ENCODE data around the gene ZNF577. TPM values are rescaled to one million over a fixed set of nuclear protein-coding genes. Genes with fewer than 3 reads are reported as not detected.
"Not testable (repeated sequence)": the region's sequence is repeated elsewhere in the genome, so short reads cannot be mapped to it uniquely, and the experiment has no call there.

ZNF577 gene
- 4.6 and 6.6 TPM in 2 replicates for total RNA-seq (2014; rRNA removed)
- polyA plus RNA-seq (2012): 0.95 TPM

GRCh38 chr19:51887522-51888498 lies at the start of gene ZNF577:
Gene ZNF577, minus strand, starts transcription at chr19:51887951. Its CDS starts 7,569 bp downstream, at chr19:51880382.
- DNase-seq (ENCODE audit: low read depth): peak; percentile 85

GRCh38 chr19:51931921-51932320 lies 44.2 kb upstream of the ZNF577 start:
- DNase-seq (ENCODE audit: low read depth): no peak

DNA sequence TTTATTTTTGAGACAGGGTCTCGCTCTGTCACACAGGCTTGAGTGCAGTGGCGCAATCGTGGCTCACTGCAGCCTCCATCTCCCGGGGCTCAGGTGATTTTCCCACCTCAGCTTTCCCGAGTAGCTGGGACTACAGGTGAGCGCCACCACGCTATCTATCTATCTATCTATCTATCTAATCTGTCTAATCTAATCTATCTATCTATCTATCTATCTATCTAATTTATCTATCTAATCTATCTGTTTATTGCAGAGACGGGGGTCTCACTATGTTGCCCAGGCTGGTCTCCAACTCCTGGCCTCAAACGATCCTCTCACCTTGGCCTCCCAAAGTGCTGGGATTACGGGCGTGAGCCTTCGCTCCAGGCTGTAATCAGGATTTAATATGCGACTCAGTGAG lies 40.1 kb upstream of the ZNF577 start:
- no peak for DNase-seq (ENCODE audit: low read depth)

DNA sequence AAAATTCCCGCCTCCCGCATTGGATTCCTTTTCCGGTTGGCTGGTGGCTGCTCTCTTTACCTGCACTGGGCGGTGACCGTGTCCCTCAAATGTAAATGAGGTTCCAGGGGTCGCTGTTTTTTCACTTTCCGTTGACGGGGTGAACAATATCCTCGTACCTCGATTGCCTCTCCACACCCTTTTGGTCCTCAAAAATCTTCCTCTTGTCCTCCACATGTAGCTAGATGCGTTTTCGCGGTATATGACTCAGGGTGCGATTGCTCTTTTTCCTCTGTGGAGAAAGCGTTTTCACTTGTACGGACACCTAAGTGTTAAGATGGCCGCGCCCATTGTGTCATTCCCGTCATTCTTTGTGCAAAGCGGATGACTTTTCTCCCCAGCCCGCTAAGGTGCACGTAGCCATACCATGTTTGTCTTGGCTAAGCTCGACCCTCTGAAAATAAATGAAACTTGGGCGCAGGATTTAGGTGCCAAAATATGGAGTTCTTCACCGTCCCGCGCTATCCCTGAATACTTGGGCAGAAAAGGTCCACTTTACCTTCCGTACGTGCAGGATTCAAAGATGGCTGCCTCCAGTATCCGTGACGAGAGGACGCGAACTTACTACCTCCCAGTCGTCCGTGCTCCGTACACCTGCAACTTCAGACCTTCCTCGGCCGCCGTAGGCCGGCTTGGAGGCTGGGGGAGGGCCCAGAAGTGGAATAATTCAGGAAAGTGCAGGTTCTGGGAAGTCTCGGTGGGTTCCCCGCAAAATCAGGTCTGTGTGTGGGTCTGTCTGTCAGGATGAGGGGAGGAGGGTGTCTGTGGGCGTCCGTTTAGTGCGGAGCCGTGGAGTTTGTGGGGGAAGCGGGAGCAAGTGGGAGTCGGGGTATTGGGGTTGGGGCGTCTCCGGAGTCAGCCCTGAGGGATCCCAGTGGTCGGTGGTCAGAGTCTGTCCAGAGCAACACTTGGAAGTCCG lies 39.3 kb upstream of the ZNF577 start, which contains the start of gene ZNF613:
Gene ZNF613 (plus strand): TSS at position 689 of the 958 bp plus-strand sequence. CDS start 8,749 bp downstream, outside the sequence.
- peak; percentile 91 for DNase-seq (ENCODE audit: low read depth)

GRCh38 chr19:51926426-51926783 lies 38.7 kb upstream of the ZNF577 start:
- no peak for DNase-seq (ENCODE audit: low read depth)

DNA sequence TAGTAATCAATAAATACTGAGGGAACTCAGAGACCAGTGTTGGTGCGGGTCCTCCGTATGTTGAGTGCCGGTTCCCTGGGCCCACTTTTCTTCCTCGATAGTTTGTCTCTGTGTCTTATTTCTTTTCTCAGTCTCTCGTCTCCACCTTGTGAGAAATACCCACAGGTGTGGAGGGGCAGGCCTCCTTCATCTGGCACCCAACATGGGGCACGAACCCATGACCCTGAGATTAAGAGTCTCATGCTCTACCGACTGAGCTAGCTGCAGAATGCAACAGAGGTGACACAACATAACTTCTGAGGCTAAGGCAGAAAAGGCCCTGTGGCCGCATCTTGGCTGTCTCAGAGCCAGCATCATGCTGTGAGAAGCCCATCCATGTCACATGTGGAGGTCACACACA lies 34.2 kb upstream of the ZNF577 start:
- DNase-seq (ENCODE audit: low read depth): no peak

GRCh38 chr19:51919606-51920005 lies 31.9 kb upstream of the ZNF577 start:
- DNase-seq (ENCODE audit: low read depth): no peak

- DNase-seq (ENCODE audit: low read depth): no peak
Measured at GRCh38 chr19:51916167-51916566, 28.4 kb upstream of the ZNF577 start.

DNA sequence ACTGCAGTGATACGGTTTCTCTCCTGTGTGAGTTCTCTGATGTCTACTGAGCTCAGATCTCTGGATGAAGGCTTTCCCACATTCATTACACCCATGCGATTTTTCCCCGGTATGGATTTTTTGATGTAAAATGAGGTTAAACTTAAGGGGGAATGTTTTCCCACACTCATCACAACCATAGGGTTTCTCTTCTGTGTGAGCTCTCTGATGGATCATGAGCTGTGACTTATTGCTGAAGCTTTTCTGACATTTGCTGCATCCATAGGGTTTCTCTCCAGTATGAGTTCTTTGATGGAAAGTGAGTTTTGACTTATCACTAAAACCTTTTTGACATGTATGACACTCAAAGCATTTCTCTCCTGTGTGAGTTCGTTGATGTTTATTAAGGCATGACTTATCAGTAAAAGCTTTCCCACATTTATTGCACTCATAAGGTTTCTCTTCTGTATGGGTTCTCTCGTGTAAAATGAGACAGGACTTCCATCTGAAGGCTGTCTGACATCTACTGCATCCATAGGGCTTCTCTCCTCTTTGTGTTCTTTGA lies 27.6 kb upstream of the ZNF577 start:
- no peak for DNase-seq (ENCODE audit: low read depth)

- not testable (repeated sequence) for DNase-seq (ENCODE audit: low read depth)
Measured at GRCh38 chr19:51907981-51908380, 20.2 kb upstream of the ZNF577 start.

- not testable (repeated sequence) for DNase-seq (ENCODE audit: low read depth)
Measured at GRCh38 chr19:51906108-51906507, 18.4 kb upstream of the ZNF577 start.

DNA sequence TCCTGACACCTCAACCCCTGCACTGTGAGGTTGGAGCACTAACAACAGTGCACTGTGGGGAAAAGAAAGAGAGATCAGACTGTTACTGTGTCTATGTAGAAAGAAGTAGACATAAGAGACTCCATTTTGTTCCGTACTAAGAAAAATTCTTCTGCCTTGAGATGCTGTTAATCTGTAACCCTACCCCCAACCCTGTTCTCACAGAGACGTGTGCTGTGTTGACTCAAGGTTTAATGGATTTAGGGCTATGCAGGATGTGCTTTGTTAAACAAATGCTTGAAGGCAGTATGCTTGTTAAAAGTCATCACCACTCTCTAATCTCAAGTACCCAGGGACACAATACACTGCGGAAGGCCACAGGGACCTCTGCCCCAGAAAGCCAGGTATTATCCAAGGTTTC lies 17.9 kb upstream of the ZNF577 start:
- not testable (repeated sequence) for DNase-seq (ENCODE audit: low read depth)

- DNase-seq (ENCODE audit: low read depth): no peak
Measured at GRCh38 chr19:51905206-51905605, 17.5 kb upstream of the ZNF577 start.

DNA sequence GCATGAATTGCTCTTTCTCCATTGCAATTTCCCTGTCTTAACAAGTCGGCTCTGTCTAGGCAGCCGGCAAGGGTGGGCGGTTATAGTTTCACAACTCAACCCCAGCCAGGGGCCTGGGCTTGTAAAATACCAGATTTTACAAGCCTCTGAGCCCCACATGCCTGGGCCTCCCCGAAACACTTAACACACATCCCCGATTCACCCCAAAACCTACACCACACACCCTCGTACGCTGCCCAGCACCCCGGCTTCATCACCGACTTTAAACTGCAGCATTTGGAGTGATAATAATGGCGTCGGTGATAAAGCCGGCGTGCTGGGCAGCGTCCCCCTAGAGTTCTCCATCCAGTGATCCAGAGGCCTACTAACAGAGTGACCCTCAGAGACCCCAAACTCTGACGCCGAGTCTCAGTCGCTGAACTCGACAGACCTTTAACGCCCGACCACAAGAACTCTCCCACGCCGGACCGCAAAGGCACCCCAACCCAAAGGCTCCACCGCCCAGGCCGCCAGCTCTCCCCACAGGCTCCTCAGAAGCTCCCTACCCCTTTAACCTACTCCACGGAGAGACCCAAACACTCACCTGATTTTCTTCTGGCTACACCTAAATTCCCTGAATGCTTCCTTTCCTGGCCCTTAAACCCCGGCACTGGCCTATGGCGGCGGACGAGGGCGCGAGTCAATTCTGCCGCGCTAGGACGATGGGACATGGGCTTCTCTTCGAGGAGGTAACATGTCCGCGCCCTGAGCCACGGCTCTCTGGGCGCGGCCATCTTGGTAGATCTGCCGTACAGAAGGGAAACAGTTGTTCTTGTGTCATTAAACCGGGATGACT lies 16.8 kb upstream of the ZNF577 start, which contains the start of gene ZNF649:
Gene ZNF649 (minus strand): TSS at position 687 of the 835 bp plus-strand sequence. CDS start 4,910 bp downstream, outside the sequence.
- DNase-seq (ENCODE audit: low read depth): peak; percentile 94

GRCh38 chr19:51903192-51903591 lies 15.4 kb upstream of the ZNF577 start:
- DNase-seq (ENCODE audit: low read depth): no peak

- no peak for DNase-seq (ENCODE audit: low read depth)
Measured at GRCh38 chr19:51901860-51902259, 14.1 kb upstream of the ZNF577 start.

- DNase-seq (ENCODE audit: low read depth): no peak
Measured at GRCh38 chr19:51891193-51891747, 3.5 kb upstream of the ZNF577 start.

DNA sequence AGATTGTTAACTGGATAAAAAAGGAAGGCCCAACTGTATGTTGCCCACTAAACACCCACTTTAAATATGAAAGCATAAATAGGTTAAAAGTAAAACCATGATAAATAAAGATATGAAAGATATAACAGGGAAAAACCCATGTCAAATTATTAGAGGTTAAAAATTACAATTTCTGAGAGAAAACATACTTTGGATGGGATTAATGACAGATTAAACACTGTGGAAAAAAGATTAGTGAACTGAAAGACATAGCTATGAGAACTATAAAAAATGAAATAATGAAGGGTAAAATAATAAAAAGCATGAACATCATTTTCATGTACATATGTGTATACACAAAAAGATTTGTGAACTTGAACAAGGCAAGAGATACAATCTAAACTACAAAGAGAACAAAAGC lies 2.2 kb upstream of the ZNF577 start:
- DNase-seq (ENCODE audit: low read depth): no peak

GRCh38 chr19:51884713-51885112 lies 3.0 kb downstream of the ZNF577 start:
- no peak for DNase-seq (ENCODE audit: low read depth)

- DNase-seq (ENCODE audit: low read depth): no peak
Measured at GRCh38 chr19:51882518-51882917, 5.2 kb downstream of the ZNF577 start.
